Colonic mucosa (tissue), 4 donors: Measurements from ENCODE around the gene ZNF184. TPM values are rescaled to one million over a fixed set of nuclear protein-coding genes. Genes with fewer than 3 reads are reported as not detected.

ENCODE experiments used
- DNase-seq: peaks from one replicate; pipeline ENCODE4 v3.0.0-alpha.2; 2020
- H3K27ac ChIP-seq: fragments of 200-600 bp; one replicate; pipeline ENCODE4 v1.8.0; 2021
- H3K27me3 ChIP-seq: fragments of 200-600 bp; one replicate; pipeline ENCODE4 v1.8.0; 2021
- H3K36me3 ChIP-seq: fragments of 200-600 bp; one replicate; pipeline ENCODE4 v1.8.0; 2021
- H3K4me1 ChIP-seq: fragments of 200-600 bp; one replicate; pipeline ENCODE4 v1.8.0; 2021; ENCODE audit warnings: mild to moderate bottlenecking
- H3K4me3 ChIP-seq: fragments of 200-600 bp; one replicate; pipeline ENCODE4 v1.8.0; 2021
- H3K9ac ChIP-seq, 2 donors: one replicate each; pipeline ENCODE4 v1.7.0; 2013; ENCODE audit warnings: control low read depth in 2 of 2, low read depth in 2 of 2, low read length in 2 of 2
- H3K9me3 ChIP-seq: fragments of 200-600 bp; one replicate; pipeline ENCODE4 v1.8.0; 2021
- CTCF ChIP-seq: fragments of 200-600 bp; IDR thresholded peaks from one replicate; pipeline ENCODE4 v1.8.0; 2022; ENCODE audit warnings: antibody characterized with exemption, mild to moderate bottlenecking
- intact Hi-C: fragments of 100-400 bp; cut with DNase I; formaldehyde crosslinking; loops from one replicate; pipeline ENCODE4 v1.14.1; 2022
- total RNA-seq, 2 donors: library from RNA; stranded (reverse); fragmentation: NEBNext Ultra II Directional in 1 of 2; extraction: Animal tissue kit (Norgen Biotek cat#: 25700) in 1 of 2; gene quantifications; one replicate each; pipeline ENCODE4 v1.2.1, GENCODE V29; 2021
- donor health status: healthy.
- donor health status: DM: no; HTN: no; CAD: no.
- donor health status: DM: no; HTN: no; CAD: no.

ZNF184 gene
- total RNA-seq, 2 donors from 2014 or later: 6.3 to 8.6 TPM

DNA sequence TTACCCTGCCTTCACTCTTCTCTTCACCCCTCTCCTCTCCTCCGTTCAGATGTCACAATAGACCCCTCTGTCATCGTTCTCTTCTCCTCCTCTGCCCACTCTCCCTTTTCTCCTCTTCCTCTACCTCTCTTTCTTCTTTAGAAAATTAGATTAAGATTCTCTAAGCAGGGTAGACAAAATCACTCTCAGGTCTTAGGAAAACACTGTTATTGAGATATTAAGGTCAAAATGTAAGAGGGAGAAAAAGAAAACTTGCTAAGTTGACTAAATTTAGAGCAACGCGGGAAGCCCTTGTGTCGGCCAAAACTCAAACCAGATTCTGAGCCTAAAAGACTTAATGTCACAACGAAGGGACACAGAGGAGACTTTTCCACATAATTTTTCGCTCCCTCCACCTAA lies 22.1 kb upstream of the ZNF184 start:
- H3K27me3 ChIP-seq: peaks cover 6% of the 10 kb centered on the region
- peak overlapping the region; percentile 36 for H3K4me3 ChIP-seq
- H3K4me1 ChIP-seq: no peaks in the 10 kb centered on the region
- no peak overlapping the region for H3K9ac ChIP-seq
- no peak overlapping the region for H3K27ac ChIP-seq
- no peak for TF ChIP-seq CTCF
- H3K36me3 ChIP-seq: no peaks in the 10 kb centered on the region
- DNase-seq: no peak
- intact Hi-C loops: no loop called here
- no peaks in the 10 kb centered on the region for H3K9me3 ChIP-seq

- intact Hi-C loops: no loop called here
- H3K27me3 ChIP-seq: peaks cover 6% of the 10 kb centered on the region
- H3K4me1 ChIP-seq: no peaks in the 10 kb centered on the region
- no peaks in the 10 kb centered on the region for H3K36me3 ChIP-seq
- no peak overlapping the region for H3K4me3 ChIP-seq
- no peaks in the 10 kb centered on the region for H3K9me3 ChIP-seq
- no peak for TF ChIP-seq CTCF
- no peak for DNase-seq
- no peak overlapping the region for H3K27ac ChIP-seq
- no peak overlapping the region for H3K9ac ChIP-seq
These were observed 21.2 kb upstream of the ZNF184 start for GRCh38 chr6:27494103-27494502.

DNA sequence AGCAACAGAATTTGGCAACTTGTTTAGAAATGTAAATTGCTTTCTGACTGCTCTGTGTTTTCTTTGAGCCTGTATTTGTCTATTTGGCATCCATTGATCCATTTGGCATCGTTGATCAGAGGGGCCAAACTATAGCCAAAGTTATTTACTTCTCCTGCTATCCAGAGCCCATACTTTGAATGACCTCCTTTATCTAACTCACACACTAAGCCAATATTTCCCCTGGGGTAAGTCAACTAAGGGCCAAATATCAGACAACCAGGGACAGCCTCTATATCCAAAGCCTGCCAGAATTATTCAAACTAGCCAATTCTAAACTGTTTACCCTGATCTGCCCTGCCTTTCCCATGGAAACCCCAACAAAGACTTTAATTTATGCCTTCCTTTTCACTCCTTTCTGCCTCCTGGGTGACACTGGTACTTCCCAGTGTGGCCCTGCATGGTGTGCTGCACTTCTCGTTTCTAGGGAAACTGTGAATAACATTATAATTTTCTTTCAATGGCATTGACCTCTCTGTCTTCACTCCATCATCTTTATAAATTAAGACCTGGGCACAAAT lies 19.8 kb upstream of the ZNF184 start:
- no peaks in the 10 kb centered on the region for H3K9me3 ChIP-seq
- H3K36me3 ChIP-seq: no peaks in the 10 kb centered on the region
- no peaks in the 10 kb centered on the region for H3K4me1 ChIP-seq
- no peak for TF ChIP-seq CTCF
- no peak for DNase-seq
- intact Hi-C loops: no loop called here
- no peak overlapping the region for H3K9ac ChIP-seq
- H3K27ac ChIP-seq: no peak overlapping the region
- no peak overlapping the region for H3K4me3 ChIP-seq
- peaks cover 6% of the 10 kb centered on the region for H3K27me3 ChIP-seq

GRCh38 chr6:27479319-27480182 lies 6.6 kb upstream of the ZNF184 start:
- intact Hi-C loops: loop anchor here (10.0 kb wide), 1 partner anchor 355 kb away; no protein-coding TSS in a partner anchor
- peak; percentile 89 for DNase-seq
- H3K4me1 ChIP-seq: no peaks in the 10 kb centered on the region
- TF ChIP-seq CTCF: no peak
- H3K36me3 ChIP-seq: no peaks in the 10 kb centered on the region
- no peaks in the 10 kb centered on the region for H3K9me3 ChIP-seq
- H3K27me3 ChIP-seq: no peaks in the 10 kb centered on the region
- peak overlapping the region; percentile 48 for H3K4me3 ChIP-seq
- H3K9ac ChIP-seq: peak overlapping the region; percentile 78 to 84
- peak overlapping the region; percentile 88 for H3K27ac ChIP-seq

- Histone ChIP-seq H3K36me3 (no peaks in the 10 kb centered on the region), H3K27me3 (no peaks in the 10 kb centered on the region), H3K27ac (peak overlapping the region; percentile 88), H3K9me3 (no peaks in the 10 kb centered on the region), H3K4me1 (no peaks in the 10 kb centered on the region), H3K4me3 (peak overlapping the region; percentile 48), H3K9ac (peak overlapping the region; percentile 78 to 84)
- no peak for TF ChIP-seq CTCF
- intact Hi-C loops: loop anchor here (10.0 kb wide), 1 partner anchor 354 kb away; no protein-coding TSS in a partner anchor
- peak; percentile 95 for DNase-seq
These were observed 5.9 kb upstream of the ZNF184 start for GRCh38 chr6:27478706-27479318.
